ENCODE data around the gene KMT5B. TPM values are rescaled to one million over a fixed set of nuclear protein-coding genes. Genes with fewer than 3 reads are reported as not detected.

Gene KMT5B
- total and polyA plus RNA-seq, 4 donors = 15.1 to 78.2 (median 26.1) TPM

DNA sequence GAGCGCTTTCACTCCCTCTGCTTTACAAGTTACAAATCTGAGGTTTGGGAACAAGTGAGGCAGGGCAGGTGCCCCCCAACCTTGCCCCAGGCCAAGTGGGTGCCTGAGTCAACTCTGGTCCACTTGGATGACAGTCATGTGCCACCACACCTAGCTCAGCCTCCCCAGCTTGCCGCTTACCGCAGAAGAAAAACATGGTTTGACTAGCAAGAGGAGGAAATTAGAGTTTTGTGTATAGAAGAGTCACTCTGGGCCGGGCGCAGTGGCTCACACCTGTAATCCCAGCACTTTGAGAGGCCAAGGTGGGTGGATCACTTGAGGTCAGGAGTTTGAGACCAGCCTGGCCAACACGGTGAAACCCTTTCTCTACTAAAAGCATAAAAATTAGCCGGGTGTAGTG, 64.2 kb downstream of the KMT5B start:
- no peaks in the 10 kb centered on the region for H3K9me3 ChIP-seq (ENCODE audit: control insufficient read depth in 4 of 4, insufficient read depth in 3 of 4, low read length in 3 of 4)
- H3K4me3 ChIP-seq = no peak overlapping the region
- TF ChIP-seq, protein P1, sequence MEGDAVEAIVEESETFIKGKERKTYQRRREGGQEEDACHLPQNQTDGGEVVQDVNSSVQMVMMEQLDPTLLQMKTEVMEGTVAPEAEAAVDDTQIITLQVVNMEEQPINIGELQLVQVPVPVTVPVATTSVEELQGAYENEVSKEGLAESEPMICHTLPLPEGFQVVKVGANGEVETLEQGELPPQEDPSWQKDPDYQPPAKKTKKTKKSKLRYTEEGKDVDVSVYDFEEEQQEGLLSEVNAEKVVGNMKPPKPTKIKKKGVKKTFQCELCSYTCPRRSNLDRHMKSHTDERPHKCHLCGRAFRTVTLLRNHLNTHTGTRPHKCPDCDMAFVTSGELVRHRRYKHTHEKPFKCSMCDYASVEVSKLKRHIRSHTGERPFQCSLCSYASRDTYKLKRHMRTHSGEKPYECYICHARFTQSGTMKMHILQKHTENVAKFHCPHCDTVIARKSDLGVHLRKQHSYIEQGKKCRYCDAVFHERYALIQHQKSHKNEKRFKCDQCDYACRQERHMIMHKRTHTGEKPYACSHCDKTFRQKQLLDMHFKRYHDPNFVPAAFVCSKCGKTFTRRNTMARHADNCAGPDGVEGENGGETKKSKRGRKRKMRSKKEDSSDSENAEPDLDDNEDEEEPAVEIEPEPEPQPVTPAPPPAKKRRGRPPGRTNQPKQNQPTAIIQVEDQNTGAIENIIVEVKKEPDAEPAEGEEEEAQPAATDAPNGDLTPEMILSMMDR (IDR thresholded peaks at IDR 0.05; ENCODE audit: control extremely low read depth, extremely low read depth) = no peak
- H3K9ac ChIP-seq (ENCODE audit: insufficient read depth in 1 of 2, low read length in 2 of 2) = no peak overlapping the region
- DNase-seq (no peak), ATAC-seq (ENCODE audit: insufficient read depth, low FRiP score) (no peak)
- H3K4me1 ChIP-seq (ENCODE audit: control insufficient read depth in 5 of 5, insufficient read depth in 5 of 5, low read length in 5 of 5) = peaks cover 0 to 26% (median 18%) of the 10 kb centered on the region in 5 donors
- no peaks in the 10 kb centered on the region for H3K27me3 ChIP-seq (ENCODE audit: control insufficient read depth in 3 of 3, insufficient read depth in 3 of 3, low read length in 2 of 3)
- H3K36me3 ChIP-seq (ENCODE audit: control insufficient read depth in 4 of 4, insufficient read depth in 4 of 4, low read length in 4 of 4) = no peaks in the 10 kb centered on the region
- 81 to 88% methylated on average over 7 of the region's 7 CpGs for WGBS, 2 donors
- H3K27ac ChIP-seq (ENCODE audit: low read depth in 1 of 2, low read length in 1 of 2) = peak overlapping the region in 1 of 2 donors; percentile 21

DNA sequence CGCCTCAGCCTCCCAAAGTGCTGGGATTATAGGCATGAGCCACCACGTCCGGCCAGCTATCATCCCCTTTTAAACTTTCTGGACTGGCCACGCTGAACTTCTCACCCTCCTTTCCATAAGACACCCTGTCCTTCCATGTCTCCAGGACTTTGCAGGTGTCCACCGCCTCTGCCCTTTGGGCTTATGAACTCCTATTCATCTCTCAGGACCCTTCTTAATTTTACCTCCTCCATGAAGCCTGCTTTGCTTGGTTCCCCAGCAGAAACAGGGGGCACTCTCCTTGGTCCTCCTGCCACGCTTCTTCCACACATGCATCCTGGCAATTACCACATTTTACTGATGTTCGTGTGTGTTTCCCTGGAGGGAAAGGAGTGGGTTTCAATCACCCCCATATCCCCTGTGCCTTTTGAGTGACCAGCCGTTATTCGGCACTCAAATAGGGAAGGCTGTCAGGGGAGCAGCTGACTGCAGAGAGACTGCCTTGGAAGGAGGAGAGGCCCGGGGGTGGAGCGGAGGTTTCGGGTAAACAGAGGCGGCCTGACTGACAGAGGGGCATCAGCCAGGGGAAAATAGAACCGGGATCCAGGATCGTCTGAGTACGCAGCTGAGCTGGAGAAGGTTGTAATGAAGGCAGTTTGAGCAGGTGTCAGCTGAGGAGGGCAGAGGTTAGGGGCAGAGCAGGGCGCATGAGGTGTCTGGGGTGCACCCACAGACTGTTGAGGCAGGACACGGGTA, 64.9 kb downstream of the KMT5B start:
- Histone ChIP-seq H3K9me3 (ENCODE audit: control insufficient read depth in 4 of 4, insufficient read depth in 3 of 4, low read length in 3 of 4) (no peaks in the 10 kb centered on the region), H3K27ac (ENCODE audit: low read depth in 1 of 2, low read length in 1 of 2) (peak overlapping the region in 1 of 2 donors; percentile 21), H3K4me3 (no peak overlapping the region), H3K36me3 (ENCODE audit: control insufficient read depth in 4 of 4, insufficient read depth in 4 of 4, low read length in 4 of 4) (no peaks in the 10 kb centered on the region), H3K27me3 (ENCODE audit: control insufficient read depth in 3 of 3, insufficient read depth in 3 of 3, low read length in 2 of 3) (no peaks in the 10 kb centered on the region), H3K4me1 (ENCODE audit: control insufficient read depth in 5 of 5, insufficient read depth in 5 of 5, low read length in 5 of 5) (peaks cover 0 to 26% (median 18%) of the 10 kb centered on the region in 5 donors), H3K9ac (ENCODE audit: insufficient read depth in 1 of 2, low read length in 2 of 2) (no peak overlapping the region)
- DNase-seq (no peak), ATAC-seq (ENCODE audit: insufficient read depth, low FRiP score) (no peak)
- WGBS, 2 donors = 91 to 92% methylated on average over 18 of the region's 18 CpGs
- TF ChIP-seq, protein P1 (IDR thresholded peaks at IDR 0.05; ENCODE audit: control extremely low read depth, extremely low read depth) = no peak

DNA sequence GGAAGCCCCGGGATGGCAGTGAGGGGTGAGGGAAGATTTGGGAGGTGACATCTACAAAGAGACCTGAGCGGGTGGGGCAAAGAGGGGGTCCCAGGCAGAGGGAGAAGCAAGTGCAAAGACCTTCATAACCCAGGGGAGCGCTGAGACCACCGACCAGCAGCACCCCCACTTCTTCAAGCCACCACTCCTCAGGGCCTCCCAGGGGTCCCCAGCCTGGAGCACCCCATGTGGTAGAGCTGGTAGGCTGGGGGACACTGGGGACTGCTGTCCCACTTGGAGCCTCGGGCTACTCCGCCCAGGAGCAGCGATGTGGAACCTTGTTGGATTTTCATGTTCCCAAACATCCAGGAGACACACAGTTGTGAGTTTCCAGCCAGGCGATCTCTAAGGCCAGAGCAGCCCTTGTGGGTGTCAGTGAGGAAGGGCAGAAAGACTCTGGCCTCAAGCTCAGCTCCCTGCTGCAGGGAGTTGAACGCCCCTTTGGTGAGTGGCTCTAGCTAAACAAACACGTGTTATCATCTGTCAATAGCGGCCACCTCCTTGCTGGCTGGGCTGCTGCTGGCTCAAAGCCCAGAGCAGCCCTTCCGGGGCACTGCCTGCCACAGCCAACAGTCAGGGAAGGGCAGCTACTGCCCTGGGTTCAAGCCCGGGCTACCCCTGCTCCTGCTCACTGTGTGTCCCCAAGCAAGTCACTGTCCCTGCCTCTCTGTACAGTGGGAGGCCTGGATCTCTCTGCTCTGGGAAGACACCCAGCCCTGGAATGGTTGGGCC, 66.2 kb downstream of the KMT5B start:
- ATAC-seq (ENCODE audit: insufficient read depth, low FRiP score) (no peak), DNase-seq (peak; percentile 77 to 88 (median 83))
- Histone ChIP-seq H3K4me1 (ENCODE audit: control insufficient read depth in 5 of 5, insufficient read depth in 5 of 5, low read length in 5 of 5) (peaks cover 0 to 26% (median 18%) of the 10 kb centered on the region in 5 donors), H3K4me3 (no peak overlapping the region), H3K27ac (ENCODE audit: low read depth in 1 of 2, low read length in 1 of 2) (peak overlapping the region; percentile 22 to 63), H3K27me3 (ENCODE audit: control insufficient read depth in 3 of 3, insufficient read depth in 3 of 3, low read length in 2 of 3) (no peaks in the 10 kb centered on the region), H3K36me3 (ENCODE audit: control insufficient read depth in 4 of 4, insufficient read depth in 4 of 4, low read length in 4 of 4) (no peaks in the 10 kb centered on the region), H3K9me3 (ENCODE audit: control insufficient read depth in 4 of 4, insufficient read depth in 3 of 4, low read length in 3 of 4) (no peaks in the 10 kb centered on the region), H3K9ac (ENCODE audit: insufficient read depth in 1 of 2, low read length in 2 of 2) (no peak overlapping the region)
- TF ChIP-seq, protein P1 (IDR thresholded peaks at IDR 0.05; ENCODE audit: control extremely low read depth, extremely low read depth) = no peak
- WGBS, 2 donors = 40 to 51% methylated on average over 13 of the region's 13 CpGs
